NCI-H2227 (cell line): Measurements from ENCODE around the gene ADAMTS3.

ENCODE experiments used
- DNase-seq: peaks from one replicate; lab custom pipeline; 2025; ENCODE audit not compliant: unreplicated experiment; lab: John Stamatoyannopoulos, UW

The ADAMTS3 gene

DNA sequence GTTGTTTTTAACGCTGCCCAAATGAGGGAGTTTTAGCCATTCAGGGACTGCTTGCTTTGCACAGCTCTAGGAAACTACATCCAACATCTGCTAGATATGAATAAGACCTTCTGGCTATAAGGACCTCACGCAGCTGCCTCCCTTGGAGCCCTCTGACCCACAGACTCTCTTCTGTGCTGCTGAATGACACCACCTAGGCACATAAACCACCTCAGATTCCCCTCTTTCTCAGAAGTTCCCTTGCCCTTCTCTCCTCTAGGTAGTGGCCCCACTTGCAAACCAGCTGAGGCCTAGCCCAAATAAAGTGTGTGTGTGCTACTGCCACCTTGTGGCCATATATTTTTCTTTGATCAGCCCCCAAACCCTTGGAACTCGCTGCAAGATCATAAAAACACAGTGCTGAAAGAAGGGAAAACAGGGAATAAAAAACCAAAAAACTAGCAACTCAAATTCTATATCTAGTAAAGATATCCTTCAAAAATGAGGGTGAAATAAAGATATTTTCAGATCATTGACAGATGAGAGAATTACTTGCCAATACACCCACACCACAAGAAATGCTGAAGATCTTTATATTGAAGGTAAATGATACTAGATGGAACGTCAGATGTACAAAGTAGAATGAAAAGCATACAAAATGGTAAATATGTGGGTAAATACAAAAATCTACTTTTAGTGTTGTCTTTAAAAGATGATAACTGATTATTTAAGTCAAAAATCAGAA is 265.9 kb downstream of the ADAMTS3 start:
- DNase-seq, result peak; percentile 0

DNA sequence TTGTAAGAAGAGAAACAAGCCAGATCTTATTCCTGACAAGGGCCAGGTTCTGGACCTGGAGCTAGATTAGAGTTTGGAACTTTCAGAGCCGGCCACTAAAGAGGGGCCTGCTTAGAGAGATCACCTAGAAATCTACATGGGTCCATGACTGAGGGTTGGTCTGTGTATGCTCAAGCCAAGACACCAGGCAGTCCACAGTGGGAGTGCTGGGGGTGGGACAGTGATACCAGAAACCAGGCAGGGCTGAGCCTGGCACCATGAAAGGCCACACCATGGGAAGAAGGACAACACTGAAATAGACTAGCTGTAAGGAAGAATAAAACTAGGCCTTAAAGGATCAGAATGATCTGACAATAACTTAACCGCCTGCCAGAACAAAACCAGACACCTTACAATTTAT is 267.3 kb downstream of the ADAMTS3 start:
- DNase-seq, result no peak

DNA sequence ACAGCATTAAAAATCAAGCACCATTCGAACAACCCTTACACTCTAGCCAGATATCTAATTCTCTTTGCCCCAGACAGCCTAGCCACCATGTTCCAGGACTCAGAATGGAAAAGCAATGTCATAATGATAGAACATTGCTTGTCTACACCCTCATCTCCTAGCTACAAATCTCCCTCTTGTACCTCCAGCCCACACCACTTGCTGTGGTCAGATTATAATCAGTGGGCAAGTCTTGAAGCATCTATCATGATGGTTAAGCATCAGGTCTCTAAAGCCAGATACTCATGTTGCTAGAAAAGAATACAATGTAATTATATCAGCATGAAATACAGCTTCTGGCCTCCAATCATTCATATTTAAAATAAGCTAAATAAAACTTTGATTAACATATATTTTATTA is 268.9 kb downstream of the ADAMTS3 start:
- DNase-seq, result no peak

DNA sequence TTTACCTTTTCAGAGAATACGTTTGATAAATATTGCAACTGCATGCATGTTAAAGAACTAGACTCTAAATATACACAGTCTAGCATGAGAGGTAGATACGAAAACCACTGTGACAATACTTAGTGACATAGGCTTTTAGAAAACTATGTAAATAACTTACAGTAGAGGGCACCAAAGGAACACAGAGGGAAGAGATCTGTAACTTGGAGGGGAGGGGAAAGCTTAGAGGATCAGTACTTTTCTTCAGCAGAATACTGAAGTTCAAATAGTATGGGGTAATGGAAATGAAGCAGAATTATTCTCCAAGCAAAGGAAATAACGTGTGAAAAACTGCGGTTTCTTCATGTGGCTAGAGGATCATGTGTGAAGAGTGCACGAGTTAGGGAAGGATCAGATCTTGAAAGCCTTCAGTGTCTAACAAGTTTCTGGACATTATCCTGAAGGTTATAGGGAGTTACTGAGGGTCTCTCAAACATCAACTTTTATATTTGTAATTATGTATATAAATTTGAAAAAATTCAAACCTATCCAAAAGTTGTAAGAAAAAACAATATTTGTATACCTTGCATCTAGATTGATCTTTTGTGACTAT is 273.0 kb downstream of the ADAMTS3 start:
- no peak for DNase-seq

DNA sequence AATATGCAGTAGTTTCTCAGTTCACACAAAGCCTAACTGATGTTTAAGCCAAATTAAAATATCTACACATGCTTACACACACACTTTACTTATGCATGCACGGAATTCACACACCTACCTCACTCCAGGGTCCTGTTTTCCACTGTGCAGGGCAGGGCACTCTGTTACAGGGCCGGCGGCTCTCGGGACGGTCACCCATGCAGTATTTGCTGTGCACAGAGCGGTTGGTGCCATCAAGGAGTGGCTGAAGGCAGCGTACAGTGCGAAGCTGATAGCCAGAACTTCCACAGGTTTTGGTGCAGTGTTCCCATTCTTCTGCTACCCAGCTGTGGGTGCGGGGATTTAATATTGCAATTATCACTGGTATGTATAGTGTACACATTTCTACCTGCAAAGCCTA is 278.3 kb downstream of the ADAMTS3 start:
- no peak for DNase-seq

DNA sequence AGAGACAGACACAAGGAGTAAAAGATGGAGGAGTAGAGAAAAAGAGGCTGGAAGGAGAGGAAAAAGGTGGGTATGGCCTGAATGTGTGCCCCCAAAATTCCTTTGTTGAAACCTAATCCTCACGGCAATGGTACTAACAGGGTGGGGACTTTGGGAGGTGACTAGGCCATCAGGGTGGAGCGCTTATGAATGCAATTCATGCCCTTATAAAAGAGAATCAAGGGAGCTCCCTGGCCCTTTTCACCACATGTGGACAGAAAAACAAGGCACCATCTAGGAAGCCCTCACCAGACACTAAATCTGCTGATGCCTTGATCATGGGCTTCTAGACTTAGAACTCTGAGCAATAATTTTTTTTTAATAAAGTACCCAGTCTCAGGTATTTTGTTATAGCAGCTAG is 282.1 kb downstream of the ADAMTS3 start:
- DNase-seq, result no peak

DNA sequence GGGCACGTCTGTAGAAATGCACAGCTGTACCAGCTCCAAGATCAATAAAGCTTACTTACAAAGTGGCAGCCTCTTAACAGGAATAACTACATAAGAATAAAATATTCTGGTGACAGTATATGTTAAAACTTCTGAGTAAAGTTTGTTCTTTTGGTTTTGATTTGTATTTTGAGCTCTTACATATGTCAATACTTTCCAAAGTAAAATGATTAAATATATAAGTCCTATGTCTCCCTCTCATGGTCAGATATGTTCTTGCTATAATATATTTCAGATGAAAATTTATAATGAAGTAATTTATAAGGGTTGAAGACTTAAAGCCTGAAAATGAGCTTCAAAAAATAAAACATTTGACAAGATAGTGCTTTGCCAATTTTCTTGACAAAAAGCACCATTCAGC is 282.8 kb downstream of the ADAMTS3 start:
- DNase-seq, result no peak

DNA sequence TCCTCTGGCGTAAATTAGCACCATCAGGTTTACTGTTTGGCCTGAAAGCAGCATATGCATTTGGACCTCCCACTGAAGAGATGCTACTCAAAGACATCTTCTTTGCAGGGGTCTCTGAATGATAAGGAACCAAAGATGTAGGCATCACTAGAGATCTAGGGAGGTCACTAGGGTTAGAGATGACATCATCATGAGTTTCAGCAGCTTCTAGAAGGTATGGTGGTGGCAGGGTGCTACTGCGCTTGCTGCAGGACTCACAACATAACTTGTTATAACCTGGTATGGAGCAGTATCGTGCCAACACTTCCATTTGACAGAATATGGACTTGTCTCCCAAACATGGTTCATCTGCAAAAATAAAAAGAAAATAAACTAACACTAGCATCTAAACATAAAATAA is 285.7 kb downstream of the ADAMTS3 start:
- DNase-seq, result no peak

DNA sequence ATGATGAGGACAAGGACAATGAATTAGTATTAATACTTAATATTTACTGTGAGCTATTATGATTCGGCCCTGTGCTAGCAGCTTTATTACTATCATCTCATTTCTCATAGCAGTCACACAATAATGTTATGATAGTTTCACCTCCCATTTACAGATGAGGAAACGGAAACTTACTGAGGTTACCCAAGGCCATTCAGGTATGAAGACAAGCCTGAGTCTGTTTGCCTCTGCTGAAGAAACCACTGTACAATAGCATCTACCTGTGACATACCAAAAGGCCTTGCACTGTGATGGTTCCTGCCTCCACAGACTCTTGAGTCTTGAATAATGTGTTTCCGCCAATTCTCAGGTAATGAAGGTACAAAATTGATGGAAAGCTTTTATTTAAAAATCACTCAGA is 288.8 kb downstream of the ADAMTS3 start:
- DNase-seq, result no peak

DNA sequence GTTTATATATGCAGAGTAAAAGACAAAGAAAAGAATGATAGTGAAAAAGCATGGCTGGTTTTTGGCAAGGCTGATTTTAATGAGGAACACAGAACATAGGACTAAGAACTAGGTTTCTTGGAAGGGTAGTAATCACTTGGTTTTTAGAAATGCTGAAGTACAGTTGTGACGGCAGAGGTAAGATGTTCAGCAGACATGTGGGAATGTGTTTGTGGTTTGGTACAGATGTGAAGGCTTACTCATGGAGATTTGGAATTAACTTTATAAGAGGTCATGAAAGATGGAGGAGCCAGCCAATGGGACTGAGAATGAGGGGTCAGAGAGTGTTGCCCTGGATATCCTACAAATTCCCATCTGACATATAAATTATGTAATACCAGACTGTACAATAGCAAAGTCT is 293.6 kb downstream of the ADAMTS3 start:
- no peak for DNase-seq

DNA sequence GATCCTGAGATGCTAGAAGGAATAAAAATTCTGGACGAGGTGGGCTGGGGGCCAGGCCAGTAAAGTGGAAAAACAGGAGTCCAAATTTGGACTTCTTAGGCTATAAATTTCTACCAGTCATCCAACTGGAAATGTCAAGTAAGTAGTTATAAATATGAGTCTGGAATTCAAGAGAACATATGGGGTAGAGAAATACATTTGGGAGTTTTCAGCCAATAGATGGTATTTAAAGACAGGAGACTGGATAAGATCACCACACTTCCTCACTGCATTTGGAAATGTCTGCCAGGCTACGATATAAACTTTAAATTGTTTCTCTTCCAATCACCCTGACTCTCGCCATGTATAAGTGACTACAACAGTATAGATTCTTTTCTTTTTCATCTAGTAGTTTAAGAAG is 294.8 kb downstream of the ADAMTS3 start:
- DNase-seq, result no peak

DNA sequence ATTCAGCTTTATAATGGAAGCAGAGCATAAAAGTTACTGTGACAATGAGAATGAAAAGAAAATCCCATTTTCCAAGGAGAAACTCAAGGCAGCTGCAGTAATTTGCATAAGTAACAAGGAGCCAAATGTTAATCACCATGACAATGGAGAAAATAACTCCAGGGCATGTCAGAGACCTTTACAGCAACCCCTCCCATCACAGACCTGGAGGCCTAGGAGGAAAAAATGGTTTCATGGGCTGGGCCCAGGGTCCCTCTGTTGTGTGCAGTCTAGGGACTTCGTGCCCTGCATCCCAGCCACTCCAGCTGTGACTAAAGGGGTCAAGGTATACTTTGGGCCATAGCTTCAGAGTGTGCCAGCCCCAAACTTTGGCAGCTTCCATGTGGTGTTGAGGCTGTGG is 313.8 kb downstream of the ADAMTS3 start:
- DNase-seq, result no peak

DNA sequence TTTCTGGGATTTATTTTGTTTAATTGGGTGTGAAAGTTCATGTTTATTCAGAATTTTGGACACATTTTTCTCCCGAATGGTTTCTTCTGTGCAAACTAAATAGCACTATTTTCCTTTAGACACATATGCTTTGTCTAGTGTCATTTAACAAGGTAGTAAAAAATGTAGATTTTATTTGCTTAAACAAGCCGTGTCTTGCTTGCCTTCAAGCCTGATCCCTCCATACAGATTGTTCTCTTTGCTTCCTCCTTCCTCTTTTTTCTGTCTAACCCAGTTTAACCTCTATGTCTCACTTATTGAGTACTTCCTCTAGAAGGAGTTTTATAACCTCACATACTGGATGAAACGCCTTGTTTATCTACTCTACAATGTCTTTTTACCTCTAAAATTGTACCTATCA is 325.4 kb downstream of the ADAMTS3 start:
- no peak for DNase-seq

DNA sequence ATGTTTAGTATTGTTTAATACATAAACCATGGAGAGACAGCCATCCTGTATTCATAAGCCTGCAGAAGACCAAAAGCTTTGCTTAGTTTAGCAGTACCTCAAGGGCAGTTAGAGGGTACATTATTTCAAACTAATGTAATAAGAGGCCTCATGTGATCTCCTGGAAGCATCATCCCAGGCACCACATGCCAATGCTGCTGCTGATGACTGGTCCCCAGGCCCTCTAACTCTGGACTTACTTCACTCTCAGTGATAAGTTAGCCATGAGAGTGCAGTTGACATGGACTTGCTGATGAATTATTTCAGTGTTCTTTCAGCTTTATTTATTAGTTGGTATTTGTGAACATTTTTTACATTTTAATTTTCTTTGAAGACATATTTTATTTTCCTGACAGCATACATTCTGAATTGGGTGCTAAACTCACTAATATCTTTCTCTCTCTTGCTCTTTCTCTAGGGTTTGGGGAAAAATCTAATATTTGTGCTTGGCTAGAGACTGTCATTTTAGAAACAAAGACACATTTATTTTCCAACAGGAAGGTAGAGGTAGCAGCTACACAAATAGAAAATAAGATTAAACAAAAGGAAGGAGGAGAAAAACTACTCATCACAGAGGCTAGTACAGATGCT is 329.4 kb downstream of the ADAMTS3 start:
- DNase-seq, result no peak
